H1 (cell line): ENCODE data around the gene ATP6V0A1. TPM values are rescaled to one million over a fixed set of nuclear protein-coding genes. Genes with fewer than 3 reads are reported as not detected.

ENCODE experiments used
- ASH2L ChIP-seq: fragments of 200-600, 300-600 bp; sonication (generic); IDR thresholded peaks from one replicate; pipeline ENCODE4 v1.7.1; 2017; ENCODE audit warnings: low read length
- BCL11A ChIP-seq, 2 experiments: IDR thresholded peaks; one replicate each; pipeline ENCODE4 v1.6.1; 2011; ENCODE audit warnings: low read depth in 2 of 2, low read length in 2 of 2, mild to moderate bottlenecking in 2 of 2
- CTBP2 ChIP-seq: IDR thresholded peaks from 2 replicates; pipeline ENCODE4 v1.7.0; 2011; ENCODE audit warnings: borderline replicate concordance, mild to moderate bottlenecking, moderate library complexity, mixed read lengths, low read length; ENCODE audit not compliant: insufficient read depth, insufficient read length
- JUN ChIP-seq: IDR thresholded peaks from 2 replicates; pipeline ENCODE4 v1.6.1; 2011; ENCODE audit warnings: low read depth, mild to moderate bottlenecking, improper control_type of control experiment, low read length
- KDM5A ChIP-seq: fragments of 200-600 bp; IDR thresholded peaks from 2 replicates; pipeline ENCODE4 v1.7.1; 2012; ENCODE audit warnings: mild to moderate bottlenecking, low read length, inconsistent platforms, mixed read lengths
- NANOG ChIP-seq: IDR thresholded peaks from 2 replicates; pipeline ENCODE4 v1.6.1; 2011; ENCODE audit warnings: low read length, low read depth, mild to moderate bottlenecking, inconsistent platforms; ENCODE audit not compliant: insufficient read depth, poor library complexity, severe bottlenecking
- polyA plus RNA-seq, 7 experiments: library from polyadenylated mRNA; depleted of rRNA in 3 of 7; stranded (reverse) in 5 of 7; unstranded in 2 of 7; fragments of >200 nt in 5 of 7; fragments of 200-250 nt in 2 of 7; gene quantifications; 1 replicate in 5 of 7; 2 replicates in 1 of 7; 4 replicates in 1 of 7; pipeline versions ENCODE4 v1.2.1 to v1.2.3, GENCODE V29; 2011 to 2013; ENCODE audit warnings: missing spikeins in 2 of 7, mixed read lengths in 2 of 7
- total RNA-seq: library from RNA; stranded (reverse); fragmentation: NEBNext Ultra II Directional; extraction: Animal tissue kit (Norgen Biotek cat#: 25700); gene quantifications from 2 replicates; pipeline ENCODE4 v1.2.1, GENCODE V29; 2021
- TF ChIP-seq, protein P1 (sequence below): fragments of 300-600 bp; sonication (generic); IDR thresholded peaks from 2 replicates; pipeline ENCODE4 v1.7.1; 2012; ENCODE audit warnings: low read length, moderate library complexity, mild to moderate bottlenecking, inconsistent platforms; ENCODE audit not compliant: insufficient replicate concordance

Gene ATP6V0A1
- total and polyA plus RNA-seq, 2 of the 8 experiments (the other 6 are each of a cell fraction or from before 2014, with no cell fraction given), result 55.3 to 63.4 TPM

DNA sequence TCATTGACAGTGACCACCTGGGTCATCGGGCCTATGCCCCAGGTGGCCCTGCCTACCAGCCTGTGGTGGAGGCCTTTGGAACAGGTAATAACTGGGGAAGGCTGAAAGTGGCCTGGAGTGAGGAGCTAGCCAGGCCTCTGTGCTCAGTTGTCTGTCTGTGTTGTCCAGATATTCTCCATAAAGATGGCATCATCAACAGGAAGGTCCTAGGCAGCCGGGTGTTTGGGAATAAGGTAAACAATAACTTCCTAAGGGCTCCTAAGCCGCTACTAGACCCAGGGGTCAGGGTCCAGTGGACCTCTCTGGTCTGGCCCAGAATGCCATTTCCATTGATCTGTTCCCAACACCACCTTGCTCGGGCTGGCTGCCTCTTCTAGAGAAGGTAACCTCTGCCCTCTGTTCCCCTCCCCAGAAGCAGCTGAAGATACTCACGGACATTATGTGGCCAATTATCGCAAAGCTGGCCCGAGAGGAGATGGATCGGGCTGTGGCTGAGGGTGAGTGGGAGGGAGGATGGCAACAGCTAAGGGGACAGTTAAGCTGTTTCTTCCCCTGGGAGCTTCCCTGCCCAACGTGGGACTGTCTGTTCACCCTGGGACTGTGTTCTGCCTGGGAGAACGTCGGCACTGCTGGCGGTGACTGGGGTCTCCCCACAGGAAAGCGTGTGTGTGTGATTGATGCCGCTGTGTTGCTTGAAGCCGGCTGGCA, 106.3 kb downstream of the ATP6V0A1 start (continued):
- TF ChIP-seq, protein P1, sequence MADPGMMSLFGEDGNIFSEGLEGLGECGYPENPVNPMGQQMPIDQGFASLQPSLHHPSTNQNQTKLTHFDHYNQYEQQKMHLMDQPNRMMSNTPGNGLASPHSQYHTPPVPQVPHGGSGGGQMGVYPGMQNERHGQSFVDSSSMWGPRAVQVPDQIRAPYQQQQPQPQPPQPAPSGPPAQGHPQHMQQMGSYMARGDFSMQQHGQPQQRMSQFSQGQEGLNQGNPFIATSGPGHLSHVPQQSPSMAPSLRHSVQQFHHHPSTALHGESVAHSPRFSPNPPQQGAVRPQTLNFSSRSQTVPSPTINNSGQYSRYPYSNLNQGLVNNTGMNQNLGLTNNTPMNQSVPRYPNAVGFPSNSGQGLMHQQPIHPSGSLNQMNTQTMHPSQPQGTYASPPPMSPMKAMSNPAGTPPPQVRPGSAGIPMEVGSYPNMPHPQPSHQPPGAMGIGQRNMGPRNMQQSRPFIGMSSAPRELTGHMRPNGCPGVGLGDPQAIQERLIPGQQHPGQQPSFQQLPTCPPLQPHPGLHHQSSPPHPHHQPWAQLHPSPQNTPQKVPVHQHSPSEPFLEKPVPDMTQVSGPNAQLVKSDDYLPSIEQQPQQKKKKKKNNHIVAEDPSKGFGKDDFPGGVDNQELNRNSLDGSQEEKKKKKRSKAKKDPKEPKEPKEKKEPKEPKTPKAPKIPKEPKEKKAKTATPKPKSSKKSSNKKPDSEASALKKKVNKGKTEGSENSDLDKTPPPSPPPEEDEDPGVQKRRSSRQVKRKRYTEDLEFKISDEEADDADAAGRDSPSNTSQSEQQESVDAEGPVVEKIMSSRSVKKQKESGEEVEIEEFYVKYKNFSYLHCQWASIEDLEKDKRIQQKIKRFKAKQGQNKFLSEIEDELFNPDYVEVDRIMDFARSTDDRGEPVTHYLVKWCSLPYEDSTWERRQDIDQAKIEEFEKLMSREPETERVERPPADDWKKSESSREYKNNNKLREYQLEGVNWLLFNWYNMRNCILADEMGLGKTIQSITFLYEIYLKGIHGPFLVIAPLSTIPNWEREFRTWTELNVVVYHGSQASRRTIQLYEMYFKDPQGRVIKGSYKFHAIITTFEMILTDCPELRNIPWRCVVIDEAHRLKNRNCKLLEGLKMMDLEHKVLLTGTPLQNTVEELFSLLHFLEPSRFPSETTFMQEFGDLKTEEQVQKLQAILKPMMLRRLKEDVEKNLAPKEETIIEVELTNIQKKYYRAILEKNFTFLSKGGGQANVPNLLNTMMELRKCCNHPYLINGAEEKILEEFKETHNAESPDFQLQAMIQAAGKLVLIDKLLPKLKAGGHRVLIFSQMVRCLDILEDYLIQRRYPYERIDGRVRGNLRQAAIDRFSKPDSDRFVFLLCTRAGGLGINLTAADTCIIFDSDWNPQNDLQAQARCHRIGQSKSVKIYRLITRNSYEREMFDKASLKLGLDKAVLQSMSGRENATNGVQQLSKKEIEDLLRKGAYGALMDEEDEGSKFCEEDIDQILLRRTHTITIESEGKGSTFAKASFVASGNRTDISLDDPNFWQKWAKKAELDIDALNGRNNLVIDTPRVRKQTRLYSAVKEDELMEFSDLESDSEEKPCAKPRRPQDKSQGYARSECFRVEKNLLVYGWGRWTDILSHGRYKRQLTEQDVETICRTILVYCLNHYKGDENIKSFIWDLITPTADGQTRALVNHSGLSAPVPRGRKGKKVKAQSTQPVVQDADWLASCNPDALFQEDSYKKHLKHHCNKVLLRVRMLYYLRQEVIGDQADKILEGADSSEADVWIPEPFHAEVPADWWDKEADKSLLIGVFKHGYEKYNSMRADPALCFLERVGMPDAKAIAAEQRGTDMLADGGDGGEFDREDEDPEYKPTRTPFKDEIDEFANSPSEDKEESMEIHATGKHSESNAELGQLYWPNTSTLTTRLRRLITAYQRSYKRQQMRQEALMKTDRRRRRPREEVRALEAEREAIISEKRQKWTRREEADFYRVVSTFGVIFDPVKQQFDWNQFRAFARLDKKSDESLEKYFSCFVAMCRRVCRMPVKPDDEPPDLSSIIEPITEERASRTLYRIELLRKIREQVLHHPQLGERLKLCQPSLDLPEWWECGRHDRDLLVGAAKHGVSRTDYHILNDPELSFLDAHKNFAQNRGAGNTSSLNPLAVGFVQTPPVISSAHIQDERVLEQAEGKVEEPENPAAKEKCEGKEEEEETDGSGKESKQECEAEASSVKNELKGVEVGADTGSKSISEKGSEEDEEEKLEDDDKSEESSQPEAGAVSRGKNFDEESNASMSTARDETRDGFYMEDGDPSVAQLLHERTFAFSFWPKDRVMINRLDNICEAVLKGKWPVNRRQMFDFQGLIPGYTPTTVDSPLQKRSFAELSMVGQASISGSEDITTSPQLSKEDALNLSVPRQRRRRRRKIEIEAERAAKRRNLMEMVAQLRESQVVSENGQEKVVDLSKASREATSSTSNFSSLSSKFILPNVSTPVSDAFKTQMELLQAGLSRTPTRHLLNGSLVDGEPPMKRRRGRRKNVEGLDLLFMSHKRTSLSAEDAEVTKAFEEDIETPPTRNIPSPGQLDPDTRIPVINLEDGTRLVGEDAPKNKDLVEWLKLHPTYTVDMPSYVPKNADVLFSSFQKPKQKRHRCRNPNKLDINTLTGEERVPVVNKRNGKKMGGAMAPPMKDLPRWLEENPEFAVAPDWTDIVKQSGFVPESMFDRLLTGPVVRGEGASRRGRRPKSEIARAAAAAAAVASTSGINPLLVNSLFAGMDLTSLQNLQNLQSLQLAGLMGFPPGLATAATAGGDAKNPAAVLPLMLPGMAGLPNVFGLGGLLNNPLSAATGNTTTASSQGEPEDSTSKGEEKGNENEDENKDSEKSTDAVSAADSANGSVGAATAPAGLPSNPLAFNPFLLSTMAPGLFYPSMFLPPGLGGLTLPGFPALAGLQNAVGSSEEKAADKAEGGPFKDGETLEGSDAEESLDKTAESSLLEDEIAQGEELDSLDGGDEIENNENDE, result no peak
- TF ChIP-seq KDM5A (no peak), NANOG (no peak), JUN (no peak), BCL11A (IDR thresholded peaks at IDR 0.05; ENCODE audit: low read depth in 2 of 2, low read length in 2 of 2) (no peak), CTBP2 (no peak), ASH2L (no peak)
